Fibroblast of lung (primary cell): ENCODE measurements around the gene DIAPH1. TPM values are rescaled to one million over a fixed set of nuclear protein-coding genes. Genes with fewer than 3 reads are reported as not detected.

ENCODE experiments used
- DNase-seq, 2 donors: peaks; one replicate each; pipeline versions ENCODE4 v3.0.0 to v3.0.0-alpha.2; 2010; ENCODE audit warnings: low read depth in 2 of 2
- H2AFZ ChIP-seq: 2 replicates; pipeline ENCODE4 v1.5.1; 2012; ENCODE audit warnings: low read length, control low read depth, inconsistent platforms
- H3K27ac ChIP-seq: 2 replicates; pipeline ENCODE4 v1.5.1; 2011; ENCODE audit warnings: low read length, control low read depth; ENCODE audit not compliant: insufficient read depth
- H3K27me3 ChIP-seq: 2 replicates; pipeline ENCODE4 v1.5.1; 2011; ENCODE audit warnings: mild to moderate bottlenecking, low read length; ENCODE audit not compliant: control insufficient read depth, insufficient read depth
- H3K36me3 ChIP-seq: 2 replicates; pipeline ENCODE4 v1.5.1; 2011; ENCODE audit warnings: low read length; ENCODE audit not compliant: control insufficient read depth, insufficient read depth
- H3K4me1 ChIP-seq: 2 replicates; pipeline ENCODE4 v1.5.1; 2011; ENCODE audit warnings: low read length; ENCODE audit not compliant: control insufficient read depth, insufficient read depth; ENCODE audit errors: extremely low read depth
- H3K4me2 ChIP-seq: 2 replicates; pipeline ENCODE4 v1.5.1; 2011; ENCODE audit warnings: low read length, control low read depth; ENCODE audit not compliant: insufficient read depth; ENCODE audit errors: extremely low read depth
- H3K4me3 ChIP-seq, 4 experiments: fragments of 200-600 bp in 1 of 4; sonication (generic) in 1 of 4; replicated peaks in 1 of 4; 2 replicates each; pipeline ENCODE4 v1.5.1; 2011 to 2016; ENCODE audit warnings: low read length in 4 of 4, low read depth in 3 of 4, mild to moderate bottlenecking in 3 of 4, control low read depth in 2 of 4, inconsistent platforms in 1 of 4, mixed read lengths in 1 of 4; ENCODE audit not compliant: insufficient read depth in 1 of 4; ENCODE audit errors: control extremely low read depth in 1 of 4
- H3K79me2 ChIP-seq: 2 replicates; pipeline ENCODE4 v1.5.1; 2012; ENCODE audit warnings: mild to moderate bottlenecking, low read length, inconsistent platforms; ENCODE audit not compliant: control insufficient read depth, insufficient read depth
- H3K9ac ChIP-seq: 2 replicates; pipeline ENCODE4 v1.5.1; 2011; ENCODE audit warnings: mild to moderate bottlenecking, low read length, control low read depth; ENCODE audit not compliant: insufficient read depth
- H3K9me3 ChIP-seq: 2 replicates; pipeline ENCODE4 v1.5.1; 2012; ENCODE audit warnings: low read depth, low read length; ENCODE audit not compliant: control insufficient read depth, insufficient read depth
- H4K20me1 ChIP-seq: 2 replicates; pipeline ENCODE4 v1.5.1; 2011; ENCODE audit warnings: low read length; ENCODE audit not compliant: control insufficient read depth, insufficient read depth; ENCODE audit errors: extremely low read depth
- CTCF ChIP-seq, 2 donors: IDR thresholded peaks in 1 of 2; conservative IDR thresholded peaks in 1 of 2; 1 replicate in 1 of 2; 2 replicates in 1 of 2; pipeline ENCODE4 v1.5.1; 2011 to 2012; ENCODE audit warnings: low read length in 2 of 2, control low read depth in 1 of 2, inconsistent platforms in 1 of 2, low read depth in 1 of 2, mild to moderate bottlenecking in 1 of 2
- EZH2 ChIP-seq: IDR thresholded peaks from 2 replicates; pipeline ENCODE4 v1.5.1; 2012; ENCODE audit warnings: low read length, control low read depth, mild to moderate bottlenecking; ENCODE audit errors: missing control alignments
- polyA plus RNA-seq, 2 donors: library from polyadenylated mRNA; depleted of rRNA in 1 of 2; stranded (reverse) in 1 of 2; unstranded in 1 of 2; fragments of >200 nt; gene quantifications; 2 replicates each; pipeline ENCODE4 v1.2.1, GENCODE V29; 2011 to 2012; ENCODE audit warnings: missing spikeins in 1 of 2
- total RNA-seq: library from RNA; depleted of rRNA; stranded (reverse); fragments of >200 nt; gene quantifications from 2 replicates; pipeline ENCODE4 v1.2.1, GENCODE V29; 2014

The DIAPH1 gene
- total and polyA plus RNA-seq, 2 donors (not counting 1 experiment from before 2014, with no cell fraction given) = 21.1 to 30.9 TPM

GRCh38 chr5:141570655-141571054, 48.1 kb downstream of the DIAPH1 start:
- Histone ChIP-seq H3K9ac (no peak overlapping the region), H3K27ac (no peak overlapping the region), H3K36me3 (peaks cover 10% of the 10 kb centered on the region)

GRCh38 chr5:141567513-141568117, 51.2 kb downstream of the DIAPH1 start:
- no peaks in the 10 kb centered on the region for H4K20me1 ChIP-seq

More at GRCh38 chr5:141570655-141571054, 48.1 kb downstream of the DIAPH1 start:
- Histone ChIP-seq H3K4me1 (peaks cover 4% of the 10 kb centered on the region), H2AFZ (no peak overlapping the region), H3K4me2 (no peak overlapping the region), H3K4me3 (no peak overlapping the region), H3K79me2 (no peaks in the 10 kb centered on the region), H3K27me3 (no peaks in the 10 kb centered on the region), H4K20me1 (no peaks in the 10 kb centered on the region), H3K9me3 (no peaks in the 10 kb centered on the region)
- no peak for DNase-seq
- TF ChIP-seq EZH2 (no peak), CTCF (conservative IDR thresholded peaks at IDR 0.05 in 1 of 2, IDR thresholded peaks at IDR 0.05 in 1 of 2; ENCODE audit: low read depth in 1 of 2, low read length in 2 of 2) (no peak)

More at GRCh38 chr5:141567513-141568117, 51.2 kb downstream of the DIAPH1 start:
- H3K4me3 ChIP-seq = no peak overlapping the region
- H3K9me3 ChIP-seq = no peaks in the 10 kb centered on the region
- peak in 1 of 2 donors; percentile 31 for DNase-seq
- no peaks in the 10 kb centered on the region for H3K27me3 ChIP-seq
- peaks cover 4% of the 10 kb centered on the region for H3K36me3 ChIP-seq
- no peak overlapping the region for H2AFZ ChIP-seq
- TF ChIP-seq EZH2 (no peak), CTCF (conservative IDR thresholded peaks at IDR 0.05 in 1 of 2, IDR thresholded peaks at IDR 0.05 in 1 of 2; ENCODE audit: low read depth in 1 of 2, low read length in 2 of 2) (peak; percentile 77 to 84)
- no peak overlapping the region for H3K4me2 ChIP-seq
- no peak overlapping the region for H3K9ac ChIP-seq
- peaks cover 4% of the 10 kb centered on the region for H3K4me1 ChIP-seq
- H3K79me2 ChIP-seq = no peaks in the 10 kb centered on the region
- no peak overlapping the region for H3K27ac ChIP-seq
